Fibroblast of skin of left biceps (primary cell): ENCODE data around the gene RAB3IL1.

Source experiments
- DNase-seq, 2 experiments: peaks; one replicate each; pipeline ENCODE4 v3.0.0-alpha.2; 2013; ENCODE audit warnings: low read depth in 2 of 2

Gene RAB3IL1

DNA sequence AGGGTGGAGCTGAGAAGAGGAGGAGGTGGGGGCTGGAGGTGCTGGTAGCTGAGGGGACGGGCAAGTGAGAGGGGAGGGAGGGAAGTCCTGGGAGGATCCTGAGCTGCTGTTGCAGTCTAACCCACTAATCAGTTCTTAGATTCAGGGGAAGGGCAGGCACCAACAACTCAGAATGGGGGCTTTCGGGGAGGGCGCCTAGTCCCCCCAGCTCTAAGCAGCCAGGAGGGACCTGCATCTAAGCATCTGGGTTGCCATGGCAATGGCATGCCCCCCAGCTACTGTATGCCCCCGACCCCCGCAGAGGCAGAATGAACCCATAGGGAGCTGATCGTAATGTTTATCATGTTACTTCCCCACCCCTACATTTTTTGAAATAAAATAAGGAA is 50.4 kb downstream of the RAB3IL1 start:
- DNase-seq, result no peak

DNA sequence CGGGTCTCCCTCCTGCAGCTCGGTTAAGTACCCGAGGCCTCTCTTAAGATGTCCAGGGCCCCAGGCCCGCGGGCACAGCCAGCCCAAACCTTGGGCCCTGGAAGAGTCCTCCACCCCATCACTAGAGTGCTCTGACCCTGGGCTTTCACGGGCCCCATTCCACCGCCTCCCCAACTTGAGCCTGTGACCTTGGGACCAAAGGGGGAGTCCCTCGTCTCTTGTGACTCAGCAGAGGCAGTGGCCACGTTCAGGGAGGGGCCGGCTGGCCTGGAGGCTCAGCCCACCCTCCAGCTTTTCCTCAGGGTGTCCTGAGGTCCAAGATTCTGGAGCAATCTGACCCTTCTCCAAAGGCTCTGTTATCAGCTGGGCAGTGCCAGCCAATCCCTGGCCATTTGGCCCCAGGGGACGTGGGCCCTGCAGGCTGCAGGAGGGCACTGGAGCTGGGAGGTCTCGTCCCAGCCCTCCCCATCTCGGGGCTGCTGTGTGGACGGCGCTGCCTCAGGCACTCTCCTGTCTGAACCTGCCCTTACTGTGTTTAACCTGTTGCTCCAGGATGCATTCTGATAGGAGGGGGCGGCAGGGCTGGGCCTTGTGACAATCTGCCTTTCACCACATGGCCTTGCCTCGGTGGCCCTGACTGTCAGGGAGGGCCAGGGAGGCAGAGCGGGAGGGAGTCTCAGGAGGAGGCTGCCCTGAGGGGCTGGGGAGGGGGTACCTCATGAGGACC is 51.0 kb downstream of the RAB3IL1 start:
- no peak for DNase-seq

DNA sequence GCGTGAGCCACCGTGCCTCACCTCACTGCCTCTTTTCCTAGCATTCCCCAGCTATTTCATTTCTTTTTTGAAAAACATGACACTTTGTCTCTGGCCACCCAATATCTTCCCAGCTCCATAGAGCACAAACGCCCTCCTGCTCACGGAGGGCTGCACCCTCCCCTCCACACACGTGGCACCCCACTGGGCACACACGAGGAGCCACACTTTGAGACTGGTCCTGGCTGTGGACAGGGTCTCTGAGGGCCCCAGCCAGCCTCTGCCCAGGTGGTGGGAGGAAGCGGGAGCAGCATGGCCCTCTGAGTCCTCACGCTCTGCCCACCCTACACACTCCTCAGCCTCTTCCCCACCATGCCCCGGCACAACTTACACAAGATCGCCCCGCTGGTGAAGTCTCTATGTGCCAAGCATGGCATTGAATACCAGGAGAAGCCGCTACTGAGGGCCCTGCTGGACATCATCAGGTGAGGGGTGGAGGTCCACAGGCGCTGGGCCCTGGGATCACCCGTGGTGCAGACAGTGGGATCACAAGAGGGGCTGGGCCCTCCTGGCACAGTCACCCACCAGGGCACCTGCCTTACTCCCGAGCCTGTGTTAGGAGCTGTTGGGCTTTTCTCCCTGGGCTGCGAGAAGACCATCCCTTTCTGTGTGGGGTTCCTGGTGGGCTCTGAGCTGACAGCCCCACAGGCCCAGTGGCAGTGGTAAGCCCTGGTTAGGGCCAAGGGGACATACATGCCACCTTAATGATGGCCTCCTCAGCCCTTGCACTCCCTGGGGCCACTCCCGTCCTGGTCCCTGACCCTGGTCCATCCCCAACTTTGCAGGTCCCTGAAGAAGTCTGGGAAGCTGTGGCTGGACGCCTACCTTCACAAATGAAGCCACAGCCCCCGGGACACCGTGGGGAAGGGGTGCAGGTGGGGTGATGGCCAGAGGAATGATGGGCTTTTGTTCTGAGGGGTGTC is 52.3 kb downstream of the RAB3IL1 start:
- DNase-seq, result no peak

DNA sequence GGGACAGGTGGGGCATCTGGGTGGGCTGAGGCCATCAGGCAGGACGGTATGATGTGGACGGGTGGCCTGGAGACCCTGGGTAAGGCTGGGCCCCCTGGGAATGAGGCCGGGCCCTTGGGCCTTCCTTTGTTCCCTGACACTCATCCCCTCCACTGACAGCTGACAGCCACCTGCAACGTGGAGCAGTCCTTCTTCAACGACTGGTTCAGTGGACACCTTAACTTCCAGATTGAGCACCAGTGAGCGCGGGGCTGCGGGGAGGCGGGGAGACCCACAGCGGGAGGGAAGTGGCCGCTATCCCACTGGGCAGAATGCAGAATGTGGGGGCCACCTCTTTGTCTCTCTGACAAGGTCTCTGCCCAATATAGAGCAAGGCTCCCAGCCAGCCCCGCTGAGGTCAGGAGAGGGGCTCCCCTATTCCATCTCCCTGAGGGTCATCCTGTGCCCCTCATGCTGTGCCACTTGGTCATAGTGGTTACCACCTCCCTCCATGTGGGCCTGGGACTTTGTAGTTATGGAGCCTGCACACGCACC is 53.8 kb downstream of the RAB3IL1 start:
- DNase-seq, result no peak

DNA sequence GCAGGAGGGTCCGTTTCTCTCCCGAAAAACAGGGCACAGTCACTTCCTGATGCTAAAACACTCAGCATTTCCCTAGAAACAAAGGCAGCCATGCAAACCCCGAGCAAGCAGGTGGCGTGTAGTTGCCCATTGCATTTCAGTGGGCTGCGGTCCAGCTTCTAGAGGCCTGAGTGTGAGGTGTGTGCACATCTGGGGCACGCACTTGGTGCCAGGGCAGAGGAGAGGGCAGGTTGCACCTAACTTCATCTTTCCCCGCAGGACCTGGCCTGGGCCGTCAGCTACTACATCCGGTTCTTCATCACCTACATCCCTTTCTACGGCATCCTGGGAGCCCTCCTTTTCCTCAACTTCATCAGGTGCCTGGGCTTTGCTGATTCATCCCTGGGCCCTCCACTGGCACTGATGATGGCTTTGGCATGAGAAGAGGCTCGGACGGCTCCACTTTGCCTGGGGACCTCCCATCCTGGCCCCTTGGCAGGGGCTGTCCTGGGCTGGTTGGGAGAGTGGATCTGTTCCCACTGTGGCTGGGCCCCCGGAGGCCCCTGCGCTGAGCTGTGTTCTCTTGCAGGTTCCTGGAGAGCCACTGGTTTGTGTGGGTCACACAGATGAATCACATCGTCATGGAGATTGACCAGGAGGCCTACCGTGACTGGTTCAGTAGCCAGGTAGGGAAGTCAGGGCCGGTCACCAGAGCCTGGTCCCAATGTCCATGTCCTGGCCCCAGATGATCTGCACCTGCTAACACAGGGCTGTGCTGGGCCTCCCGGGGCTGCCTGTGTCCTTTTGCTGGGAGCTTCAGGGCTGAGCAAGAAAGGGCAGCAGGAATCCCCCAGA is 54.4 kb downstream of the RAB3IL1 start:
- DNase-seq, result no peak

DNA sequence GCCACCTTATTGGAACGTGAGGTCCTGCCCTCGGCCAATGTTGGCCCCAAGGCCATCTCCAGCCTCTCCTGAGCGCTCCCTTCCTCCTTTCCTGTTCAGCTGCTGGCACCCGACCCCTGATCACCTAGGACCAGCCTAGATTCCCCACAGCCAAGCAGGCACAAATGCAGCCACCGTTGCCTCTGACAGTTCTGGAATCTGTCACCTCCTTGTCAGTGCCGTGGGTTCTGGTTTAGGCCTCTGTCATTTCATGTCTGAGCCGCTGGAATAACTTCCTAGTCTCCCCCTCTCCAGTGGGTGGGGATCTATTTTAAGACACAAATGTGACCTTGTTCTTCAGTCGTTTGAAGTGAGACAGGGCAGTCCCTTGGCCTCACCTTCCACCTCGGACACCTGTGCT is 55.7 kb downstream of the RAB3IL1 start:
- DNase-seq, result no peak

DNA sequence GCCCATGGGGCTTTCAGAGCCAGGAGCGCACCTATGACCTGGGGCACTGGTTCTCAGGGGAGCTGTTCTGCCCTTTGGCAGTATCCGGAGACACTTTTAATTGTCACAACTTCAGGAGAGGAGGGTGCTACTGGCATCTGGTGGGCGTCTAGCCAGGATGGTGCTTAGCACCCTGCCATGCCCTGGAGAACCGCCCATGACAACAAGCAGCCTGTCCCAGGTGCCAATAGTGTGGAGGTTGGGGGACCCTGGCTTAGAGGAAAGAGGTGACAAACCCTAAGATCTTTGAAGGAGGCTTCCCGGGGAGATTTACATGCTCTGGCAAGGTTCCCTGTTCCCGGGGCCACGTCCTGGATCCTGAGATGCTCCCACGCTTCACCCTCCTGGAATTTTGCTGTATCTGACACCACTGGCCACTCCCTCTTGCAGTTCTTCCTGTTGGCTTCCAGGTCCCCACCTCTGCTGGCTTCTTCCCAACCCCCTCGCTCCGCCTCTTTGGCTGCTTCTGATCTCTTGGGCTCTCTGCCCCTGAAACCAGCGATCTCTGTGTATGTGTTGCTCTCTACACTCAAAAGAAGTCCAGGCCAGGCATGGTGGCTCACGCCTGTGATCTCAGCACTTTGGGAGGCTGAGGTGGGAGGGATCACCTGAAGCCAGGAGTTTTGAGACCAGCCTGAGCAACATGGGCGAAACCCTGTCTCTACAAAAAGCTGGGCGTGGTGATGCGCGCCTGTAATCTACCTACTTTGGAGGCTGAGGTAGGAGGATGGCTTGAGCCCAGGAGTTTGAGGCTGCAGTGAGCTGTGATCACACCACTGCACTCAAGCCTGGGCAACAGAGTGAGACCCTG is 57.1 kb downstream of the RAB3IL1 start:
- DNase-seq, result no peak

DNA sequence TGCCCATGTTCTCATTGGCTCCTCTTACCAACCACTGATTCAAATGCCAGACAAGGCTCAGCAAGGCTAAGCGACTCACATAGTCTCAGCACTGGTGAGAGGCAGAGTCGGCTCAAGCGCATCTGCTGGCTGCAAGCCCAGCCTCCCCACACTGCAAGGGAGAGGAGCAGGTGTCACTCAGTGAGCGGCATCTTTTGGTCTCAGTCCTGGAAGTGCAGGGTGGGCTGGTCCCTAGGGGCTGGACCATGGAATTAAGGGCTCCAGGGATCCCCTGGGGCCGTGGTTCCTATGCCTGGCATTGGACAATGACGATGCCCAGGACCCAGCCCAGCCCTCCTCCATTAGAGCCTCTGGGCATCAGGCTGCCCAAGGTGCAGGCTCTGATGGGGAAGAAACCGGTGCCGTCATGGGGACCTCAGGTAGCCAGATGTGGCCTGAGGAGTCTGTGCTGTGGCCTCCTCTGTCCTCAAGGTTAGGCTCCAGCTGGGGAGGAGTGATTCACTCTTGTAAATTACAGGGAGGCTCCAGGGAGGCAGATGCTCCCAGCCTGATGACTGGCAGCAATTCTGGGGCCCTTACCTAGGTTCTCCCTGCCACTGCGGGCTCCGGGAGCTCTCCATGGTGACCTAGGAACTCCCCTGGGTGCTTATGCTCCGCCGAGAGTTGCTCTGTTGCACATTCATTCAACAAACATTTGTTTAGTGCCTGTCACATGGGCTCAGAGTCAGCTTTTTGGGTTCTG is 61.3 kb downstream of the RAB3IL1 start:
- no peak for DNase-seq

DNA sequence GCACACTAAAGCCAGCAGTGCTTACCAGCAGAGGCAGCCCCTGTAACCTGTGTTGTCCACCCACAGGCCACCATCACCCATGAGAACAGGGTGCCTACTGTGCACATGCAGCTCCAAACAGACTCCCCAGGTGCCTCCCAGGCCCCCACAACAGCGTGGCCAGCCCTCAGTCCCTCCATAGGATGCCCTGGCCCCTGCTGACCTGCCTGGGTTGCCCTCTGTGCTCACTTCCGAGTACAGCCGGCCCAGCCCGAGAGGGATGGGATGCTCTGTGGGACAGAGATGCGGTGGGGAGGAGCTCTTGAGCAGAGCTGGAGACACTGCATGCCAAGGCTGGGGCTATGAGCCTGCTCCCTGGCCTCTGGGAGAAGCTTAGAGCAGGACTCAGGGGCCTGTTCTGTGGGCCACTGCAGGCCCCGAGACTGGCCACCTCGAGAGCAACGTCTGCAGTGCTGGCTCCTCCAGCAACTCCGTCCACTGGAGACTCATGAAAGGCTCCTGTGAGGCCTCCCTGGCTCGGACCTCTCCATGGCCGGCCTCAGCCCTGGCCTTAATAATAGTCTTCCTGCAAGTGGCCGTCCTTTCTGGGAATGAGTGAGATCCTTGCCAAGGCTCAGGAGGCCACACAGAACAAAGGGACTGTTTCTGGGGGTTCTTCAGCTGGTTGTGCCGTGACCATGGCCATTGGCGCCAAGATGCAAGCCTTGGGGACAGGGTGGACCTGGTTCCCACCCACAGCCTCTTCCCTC is 62.2 kb downstream of the RAB3IL1 start:
- DNase-seq, result no peak

DNA sequence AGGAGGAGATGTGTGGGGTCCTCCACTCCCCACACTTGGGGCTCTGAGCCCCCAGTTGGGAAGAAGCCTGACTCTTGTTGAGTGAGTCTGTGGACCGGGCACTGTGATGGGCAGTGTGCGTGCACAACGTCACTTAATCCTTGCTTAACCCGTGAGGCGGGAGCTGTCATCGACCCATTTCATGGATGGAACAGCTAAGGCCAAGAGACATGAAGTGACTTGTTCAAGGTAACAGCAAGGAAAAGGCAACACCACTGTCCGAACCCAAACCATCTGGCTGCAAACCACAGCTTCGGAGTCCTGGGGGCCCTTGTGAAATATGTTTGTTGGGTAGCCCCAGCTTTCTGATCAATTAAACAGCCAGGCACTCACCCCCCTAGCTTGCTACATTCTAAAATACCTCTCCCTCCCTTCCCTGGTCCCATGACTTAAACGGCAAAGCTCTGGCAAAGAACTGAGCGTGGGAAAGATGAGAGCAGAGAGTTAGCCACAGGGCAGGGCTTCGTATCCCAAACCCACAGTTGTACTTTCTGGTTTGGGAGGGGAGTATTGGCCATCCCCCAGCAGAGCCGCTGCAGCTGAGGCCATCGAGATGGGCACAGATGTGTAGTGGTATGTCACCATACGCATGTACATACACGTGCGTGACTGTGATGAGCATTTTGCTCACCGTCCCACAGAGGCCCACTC is 63.0 kb downstream of the RAB3IL1 start:
- no peak for DNase-seq

DNA sequence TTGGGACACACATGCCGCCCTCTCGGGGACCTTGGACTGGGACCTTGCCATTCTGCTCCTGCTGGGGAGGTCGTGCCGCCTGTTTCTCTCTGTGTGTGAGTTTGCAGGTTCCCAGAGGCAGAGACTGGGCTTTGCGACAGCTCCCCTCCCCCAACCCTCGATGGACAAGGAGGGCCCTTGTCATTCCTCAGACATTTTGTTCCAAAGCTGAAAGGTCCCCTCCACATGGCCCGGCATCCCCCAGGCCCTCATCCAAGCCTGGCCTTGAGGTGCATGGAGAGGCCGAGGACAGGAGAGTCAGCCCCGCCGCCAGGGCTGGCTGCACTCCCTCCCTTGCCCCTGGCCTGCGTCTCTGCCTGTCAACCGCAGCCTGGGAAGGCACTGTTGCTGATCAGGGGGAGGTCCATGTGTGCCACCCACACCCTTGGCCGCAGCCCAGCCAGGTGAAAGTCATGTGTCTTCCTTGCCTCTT is 63.6 kb downstream of the RAB3IL1 start:
- no peak for DNase-seq

DNA sequence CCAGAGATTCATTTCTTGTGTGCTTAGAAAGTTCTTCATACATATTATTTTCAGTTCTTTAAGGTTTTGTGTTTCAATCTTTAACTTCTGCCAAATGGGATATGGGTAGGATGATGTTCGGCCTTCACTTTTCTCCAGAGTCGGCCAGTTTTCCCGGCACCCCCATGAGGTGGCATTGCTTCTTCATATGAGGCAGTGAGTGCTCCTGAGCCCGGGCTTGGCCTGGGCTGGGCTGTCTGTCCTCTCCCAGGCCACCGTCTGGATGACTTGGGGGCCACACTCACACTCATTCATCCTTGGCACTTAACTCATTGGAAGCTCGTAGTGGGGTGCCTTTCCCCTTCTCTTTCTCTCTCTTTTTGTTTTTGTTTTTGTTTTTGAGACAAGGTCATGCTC is 65.5 kb downstream of the RAB3IL1 start:
- DNase-seq, result no peak

DNA sequence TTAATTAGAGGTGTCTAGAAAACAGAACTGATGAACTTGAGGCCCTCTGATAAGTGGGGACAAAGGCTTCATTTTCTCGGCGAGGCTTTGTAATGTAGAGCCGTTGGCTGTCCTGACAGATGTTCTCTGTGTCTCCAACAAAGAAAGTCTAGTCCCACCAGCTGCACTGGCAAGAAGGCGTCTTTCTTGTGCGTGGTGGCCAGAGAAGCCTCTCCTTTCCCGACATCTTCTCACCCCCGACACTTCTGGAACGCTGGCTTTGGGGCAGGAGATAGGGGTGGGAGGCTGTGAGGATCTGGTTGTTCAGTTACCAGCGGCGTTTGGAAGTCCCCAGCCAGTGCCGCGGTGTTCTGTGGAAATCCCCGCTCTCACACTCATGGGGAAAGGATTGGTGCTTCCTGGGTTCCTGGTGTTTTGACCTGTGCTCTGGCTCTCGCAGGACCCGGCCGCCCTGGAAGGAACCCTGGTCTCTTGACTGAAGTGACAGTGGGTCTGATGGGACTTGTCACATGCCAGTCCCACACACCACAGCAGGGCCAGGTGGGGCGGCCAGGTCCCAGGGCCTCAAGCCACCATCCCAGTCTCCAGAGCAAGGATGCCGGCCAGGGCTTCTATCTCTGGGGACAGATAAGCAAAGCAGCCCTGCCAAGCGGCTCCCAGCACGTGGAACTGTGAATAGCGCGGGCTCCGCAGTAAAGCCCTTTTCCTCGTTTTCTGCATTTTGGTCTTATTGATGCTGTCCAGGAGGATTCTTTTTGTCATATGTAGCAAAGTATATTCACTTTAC is 66.1 kb downstream of the RAB3IL1 start:
- no peak for DNase-seq

DNA sequence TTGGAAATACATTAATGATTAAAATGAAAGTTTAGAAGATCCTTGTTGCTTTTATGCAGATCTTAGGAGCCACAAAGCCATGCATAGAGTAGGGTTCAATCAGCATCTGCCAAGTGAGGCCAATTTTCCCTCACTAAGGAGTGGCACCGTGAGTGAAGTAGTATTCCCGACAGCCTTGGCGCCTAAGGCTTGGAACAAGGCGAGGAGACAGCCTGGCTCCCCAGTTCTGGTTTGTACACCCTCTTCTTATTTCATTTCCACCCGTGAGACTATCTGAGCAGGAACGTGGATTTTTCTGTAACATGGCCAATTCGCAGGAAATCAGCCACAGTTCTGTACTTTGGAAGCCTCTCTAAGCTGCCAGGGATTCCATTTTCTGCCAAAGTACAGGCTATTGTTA is 66.7 kb downstream of the RAB3IL1 start:
- DNase-seq, result no peak

DNA sequence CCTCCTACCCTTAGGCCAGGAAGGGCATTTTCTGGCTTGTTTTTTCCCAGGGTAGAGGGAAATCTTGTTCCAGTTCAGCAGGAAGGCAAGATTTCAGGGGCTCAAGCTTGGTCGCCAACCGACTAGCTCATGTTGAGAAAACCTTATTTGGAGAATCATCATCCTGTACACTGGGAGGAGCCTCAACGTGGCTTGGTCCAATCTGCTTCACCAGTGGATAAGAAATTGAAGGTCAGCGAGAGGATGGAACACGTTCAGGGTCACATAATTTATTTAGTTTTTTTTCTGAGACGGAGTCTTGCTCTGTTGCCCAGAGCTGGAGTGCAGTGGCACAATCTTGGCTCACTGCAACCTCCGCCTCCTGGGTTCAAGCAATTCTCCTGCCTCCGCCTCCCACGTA is 68.7 kb downstream of the RAB3IL1 start:
- no peak for DNase-seq

DNA sequence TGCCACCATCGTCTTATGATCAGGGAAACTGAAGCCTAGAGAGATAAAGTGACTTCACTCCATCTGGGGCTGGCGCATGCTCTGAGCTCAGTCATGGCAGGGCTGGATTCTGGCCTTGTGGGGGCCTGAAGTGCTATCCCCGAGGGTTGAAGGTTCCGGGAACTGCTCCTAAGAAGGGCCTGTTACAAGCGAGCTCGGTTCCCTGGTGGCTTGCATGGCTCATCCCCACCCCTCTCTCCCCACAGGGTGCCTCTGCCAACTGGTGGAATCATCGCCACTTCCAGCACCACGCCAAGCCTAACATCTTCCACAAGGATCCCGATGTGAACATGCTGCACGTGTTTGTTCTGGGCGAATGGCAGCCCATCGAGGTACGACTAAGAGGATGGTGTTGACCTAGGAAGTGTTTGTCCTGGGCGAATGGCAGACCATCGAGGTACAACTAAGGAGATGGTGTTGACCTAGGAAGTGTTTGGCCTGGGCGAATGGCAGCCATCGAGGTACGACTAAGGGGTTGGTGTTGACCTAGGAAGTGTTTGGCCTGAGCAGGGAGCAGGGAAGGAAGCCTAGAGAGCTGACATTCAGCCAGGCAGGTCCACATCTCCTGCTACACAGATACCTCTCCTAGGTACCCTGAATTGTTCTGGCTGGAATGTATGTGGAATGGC is 69.3 kb downstream of the RAB3IL1 start:
- no peak for DNase-seq
